ENCODE results near the gene GRPEL1.
A peak's percentile ranks its signal among the peaks of the same experiment; 100 is the strongest.

Gene GRPEL1

DNA sequence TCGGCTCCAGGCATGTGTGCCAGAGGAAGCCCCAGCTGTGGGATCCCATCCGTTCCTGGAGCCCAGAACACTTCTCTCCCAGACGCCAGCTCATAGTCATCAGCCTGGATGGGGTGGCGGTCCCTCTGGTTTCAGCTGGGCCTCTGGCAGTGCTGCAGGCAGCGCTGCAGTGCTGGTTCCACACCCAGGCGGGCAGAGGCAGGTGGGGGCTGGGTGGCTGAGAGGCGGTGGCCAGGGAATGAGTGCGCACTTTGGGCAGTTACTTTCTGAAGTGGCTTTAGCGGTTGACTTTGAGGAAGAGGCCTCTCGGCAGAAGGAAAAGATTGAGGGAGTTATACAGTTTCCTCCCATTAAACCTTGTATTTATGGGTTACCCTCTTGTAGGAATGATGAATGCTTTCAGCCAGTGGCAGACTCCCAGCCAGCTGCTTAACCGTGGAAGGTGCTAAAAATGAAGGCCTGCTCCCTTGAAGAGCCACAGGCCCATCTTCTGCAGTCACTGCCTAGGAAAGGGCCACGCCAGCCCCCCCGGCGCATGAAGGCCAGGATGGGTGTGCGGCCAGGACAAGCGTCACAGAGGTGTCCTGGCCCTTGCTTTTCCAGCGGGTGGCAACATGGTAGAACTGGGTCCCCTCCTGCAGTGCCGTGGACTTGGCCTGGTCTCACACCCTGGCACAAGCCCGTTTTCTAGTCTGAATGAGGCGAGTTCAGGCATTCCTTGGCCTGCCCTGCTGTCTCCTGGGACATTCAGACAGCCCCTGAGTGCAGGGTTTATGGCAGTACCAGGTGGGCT lies 14.7 kb downstream of the GRPEL1 start:
- TF ChIP-seq, protein P1, sequence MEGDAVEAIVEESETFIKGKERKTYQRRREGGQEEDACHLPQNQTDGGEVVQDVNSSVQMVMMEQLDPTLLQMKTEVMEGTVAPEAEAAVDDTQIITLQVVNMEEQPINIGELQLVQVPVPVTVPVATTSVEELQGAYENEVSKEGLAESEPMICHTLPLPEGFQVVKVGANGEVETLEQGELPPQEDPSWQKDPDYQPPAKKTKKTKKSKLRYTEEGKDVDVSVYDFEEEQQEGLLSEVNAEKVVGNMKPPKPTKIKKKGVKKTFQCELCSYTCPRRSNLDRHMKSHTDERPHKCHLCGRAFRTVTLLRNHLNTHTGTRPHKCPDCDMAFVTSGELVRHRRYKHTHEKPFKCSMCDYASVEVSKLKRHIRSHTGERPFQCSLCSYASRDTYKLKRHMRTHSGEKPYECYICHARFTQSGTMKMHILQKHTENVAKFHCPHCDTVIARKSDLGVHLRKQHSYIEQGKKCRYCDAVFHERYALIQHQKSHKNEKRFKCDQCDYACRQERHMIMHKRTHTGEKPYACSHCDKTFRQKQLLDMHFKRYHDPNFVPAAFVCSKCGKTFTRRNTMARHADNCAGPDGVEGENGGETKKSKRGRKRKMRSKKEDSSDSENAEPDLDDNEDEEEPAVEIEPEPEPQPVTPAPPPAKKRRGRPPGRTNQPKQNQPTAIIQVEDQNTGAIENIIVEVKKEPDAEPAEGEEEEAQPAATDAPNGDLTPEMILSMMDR (conservative IDR thresholded peaks at IDR 0.05) = no peak
- peak overlapping the region; percentile 81; the same call in 1 of the 2 replicates for H3K27ac ChIP-seq

DNA sequence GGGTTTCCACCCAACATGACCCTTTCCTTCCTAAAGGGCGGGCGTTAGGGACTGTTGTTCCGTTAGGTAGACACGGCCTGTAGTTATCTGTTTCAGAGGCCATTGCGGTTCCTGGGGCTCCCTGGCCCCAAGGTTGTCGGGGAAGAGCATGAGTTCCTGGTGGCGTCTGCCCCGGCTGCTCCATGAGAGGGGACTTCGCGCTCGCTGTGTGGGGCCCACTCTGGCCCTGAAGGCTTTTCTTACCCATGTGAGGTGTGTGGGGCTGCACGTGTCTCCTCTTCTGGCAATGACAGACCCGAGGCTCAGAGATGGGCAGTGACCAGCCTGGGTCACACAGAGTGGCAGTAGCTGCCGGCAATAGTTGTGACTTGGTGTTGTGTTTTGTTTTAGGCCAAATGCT lies 15.6 kb downstream of the GRPEL1 start:
- TF ChIP-seq, protein P1 (conservative IDR thresholded peaks at IDR 0.05) = no peak
- peak overlapping the region; percentile 81; the same call in 1 of the 2 replicates for H3K27ac ChIP-seq

DNA sequence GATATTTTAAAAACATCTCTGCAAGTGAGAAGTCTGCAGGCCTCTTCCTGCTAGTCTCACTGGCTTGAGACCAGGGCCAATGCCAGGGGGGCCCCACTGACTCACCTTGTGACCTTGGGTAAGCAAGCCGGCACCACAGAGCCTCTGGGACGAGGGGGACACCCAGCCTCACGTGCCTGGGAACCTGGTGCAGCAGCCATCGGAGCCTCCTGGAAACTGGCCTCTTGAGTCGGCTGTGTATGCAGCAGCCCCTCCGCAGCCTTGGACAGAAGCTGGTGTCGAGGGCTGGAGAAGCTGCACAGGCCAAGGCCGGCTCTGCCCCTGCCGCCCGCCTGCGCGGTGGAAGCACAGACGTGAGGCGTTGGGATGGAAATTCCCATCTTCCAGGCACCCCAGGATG lies 16.0 kb downstream of the GRPEL1 start:
- TF ChIP-seq, protein P1 (conservative IDR thresholded peaks at IDR 0.05) = no peak
- H3K27ac ChIP-seq = peak overlapping the region; percentile 81

DNA sequence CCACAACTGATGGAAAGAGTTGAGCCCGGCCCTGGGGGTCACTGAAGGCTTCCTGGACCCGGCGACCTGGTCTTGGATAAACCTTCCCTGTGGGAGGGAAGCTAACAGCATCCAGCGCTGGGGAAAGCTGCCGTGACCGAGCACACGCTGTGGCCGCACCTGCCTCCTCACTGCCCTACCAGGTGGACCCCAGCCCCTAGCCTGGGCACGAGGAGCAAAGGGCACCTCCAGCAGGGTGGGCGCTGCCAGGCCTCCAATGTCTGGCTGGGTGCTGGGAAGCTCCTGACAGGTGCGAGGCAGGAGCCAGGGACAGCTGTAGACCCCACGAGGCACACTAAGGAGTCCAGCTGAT lies 16.7 kb downstream of the GRPEL1 start:
- peak overlapping the region; percentile 81 for H3K27ac ChIP-seq
- TF ChIP-seq, protein P1 (conservative IDR thresholded peaks at IDR 0.05) = no peak

DNA sequence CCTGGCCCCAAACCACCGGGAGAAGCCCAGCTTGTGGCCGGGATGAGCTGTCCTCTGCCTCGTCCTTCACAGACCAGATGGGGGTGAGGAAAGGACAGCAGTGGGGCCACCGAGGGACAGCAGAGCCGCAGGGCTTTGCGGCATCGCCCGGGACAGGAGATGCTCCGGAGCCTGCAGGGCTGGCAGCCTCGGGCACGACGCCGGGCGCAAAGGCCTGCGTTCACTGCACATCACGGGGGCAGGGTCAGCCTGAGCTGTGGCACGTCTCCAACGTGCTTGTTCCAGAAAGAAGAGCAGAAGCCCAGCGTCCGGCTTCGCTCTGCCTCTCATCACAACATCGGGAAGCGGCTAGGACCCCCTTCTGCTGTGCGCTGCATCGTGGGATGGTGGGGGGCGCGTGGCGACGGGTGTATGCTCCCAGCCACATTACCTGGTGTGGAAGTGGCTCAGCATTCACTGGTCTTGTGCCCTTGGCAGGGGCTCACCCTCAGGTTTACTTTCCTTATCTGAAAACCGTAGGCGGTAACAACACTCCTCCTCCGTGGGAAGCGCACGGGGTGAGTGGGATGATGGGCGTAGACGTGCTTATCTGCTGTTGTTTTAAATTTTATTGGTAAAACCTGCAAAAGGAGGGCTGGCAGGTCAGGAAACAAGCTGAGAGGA lies 17.3 kb downstream of the GRPEL1 start:
- TF ChIP-seq, protein P1 (conservative IDR thresholded peaks at IDR 0.05) = no peak

DNA sequence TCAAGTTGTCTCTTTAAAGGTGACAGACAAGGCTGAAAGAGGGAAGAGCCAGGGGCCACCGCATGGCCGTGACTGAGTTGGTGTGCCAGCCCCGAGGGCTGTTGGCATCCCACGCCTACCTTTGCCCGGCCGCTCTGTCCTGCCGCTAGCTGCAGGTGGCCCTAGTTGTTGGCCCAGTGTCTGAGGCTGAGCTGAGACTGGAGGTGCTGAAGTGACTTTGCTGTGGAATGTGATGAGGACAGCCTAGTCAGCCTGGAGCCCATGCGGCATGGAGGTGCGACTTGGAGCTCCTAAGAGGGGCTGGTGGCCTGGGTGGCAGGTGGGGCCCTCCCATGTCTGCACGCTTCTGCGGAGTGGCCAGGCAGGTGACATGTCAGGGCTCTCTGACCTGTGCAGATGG lies 18.1 kb downstream of the GRPEL1 start:
- TF ChIP-seq, protein P1 (conservative IDR thresholded peaks at IDR 0.05) = no peak
- H3K27ac ChIP-seq = peak overlapping the region; percentile 81

More for the DNA sequence above, 17.3 kb downstream of the GRPEL1 start:
- H3K27ac ChIP-seq = peak overlapping the region; percentile 81

DNA sequence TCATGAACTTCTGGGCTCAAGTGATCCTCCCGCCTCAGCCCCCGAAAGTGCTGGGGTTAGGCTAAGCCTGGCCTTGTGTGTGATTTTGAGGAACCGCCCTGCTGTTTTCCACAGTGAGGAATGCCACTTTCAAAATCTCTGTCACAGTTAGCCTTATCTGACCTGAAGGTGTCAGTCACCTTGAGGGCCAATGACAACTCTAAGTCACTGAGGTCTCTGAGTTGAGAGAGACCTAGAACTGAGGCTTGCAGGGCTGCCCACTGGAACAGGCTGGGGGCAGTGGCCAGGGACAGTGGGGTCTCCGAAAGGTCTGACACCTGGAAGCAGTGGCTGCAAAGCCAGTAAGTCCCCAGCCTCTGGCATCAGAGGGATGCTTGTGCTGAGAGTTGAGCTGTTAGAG lies 18.6 kb downstream of the GRPEL1 start:
- H3K27ac ChIP-seq = peak overlapping the region; percentile 81
- TF ChIP-seq, protein P1 (conservative IDR thresholded peaks at IDR 0.05) = no peak
